Cardiac fibroblast (primary cell): ENCODE measurements around the gene MMP24.

Source experiments
- DNase-seq, 2 donors: peaks; one replicate each; pipeline versions ENCODE4 v3.0.0 to v3.0.0-alpha.2; 2010; ENCODE audit warnings: low read depth in 2 of 2
- H3K4me3 ChIP-seq, 2 donors: replicated peaks in 1 of 2; 1 replicate in 1 of 2; 2 replicates in 1 of 2; pipeline ENCODE4 v1.5.1; 2011; ENCODE audit warnings: low read depth in 2 of 2, low read length in 2 of 2, mild to moderate bottlenecking in 2 of 2, moderate library complexity in 1 of 2
- TF ChIP-seq, protein P1 (sequence below): IDR thresholded peaks from one replicate; pipeline ENCODE4 v1.5.1; 2011; ENCODE audit warnings: low read depth, mild to moderate bottlenecking, low read length, inconsistent platforms

The MMP24 gene

DNA sequence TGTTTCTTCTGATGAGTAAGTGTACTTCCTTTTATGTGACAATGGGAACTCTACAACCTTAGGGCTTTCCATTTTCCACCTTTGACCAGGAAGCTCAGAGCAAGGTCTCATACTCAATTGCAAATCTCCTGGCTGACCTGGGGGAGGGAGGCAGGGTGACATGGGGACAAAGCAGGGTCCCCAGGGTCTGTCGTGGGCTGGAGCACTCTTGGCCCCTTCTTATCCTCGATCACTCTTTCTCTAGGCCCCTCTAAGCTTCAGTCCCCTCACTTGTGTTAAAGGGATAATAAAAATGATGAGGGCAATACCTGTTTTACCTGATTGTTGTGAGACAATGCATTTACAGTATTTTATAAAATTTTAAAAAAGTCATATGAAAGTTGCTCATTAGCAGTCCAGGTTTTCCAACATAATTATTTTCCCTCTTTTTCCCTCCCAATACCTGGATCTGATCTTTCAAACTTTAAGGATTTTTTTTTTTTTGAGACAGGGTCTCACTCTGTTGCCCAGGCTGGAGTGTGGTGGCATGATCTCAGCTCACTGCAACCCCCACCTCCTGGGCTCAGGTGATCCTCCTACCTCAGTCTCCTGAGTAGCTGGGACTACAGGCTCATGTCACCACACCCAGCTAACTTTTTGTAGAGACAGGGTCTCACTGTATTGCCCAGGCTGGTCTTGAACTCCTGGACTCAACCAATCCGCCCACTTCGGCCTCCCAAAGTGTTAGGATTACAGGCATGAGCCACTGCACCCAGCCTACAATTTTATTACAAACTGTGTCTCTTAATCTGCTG, 74.2 kb downstream of the MMP24 start:
- TF ChIP-seq, protein P1, sequence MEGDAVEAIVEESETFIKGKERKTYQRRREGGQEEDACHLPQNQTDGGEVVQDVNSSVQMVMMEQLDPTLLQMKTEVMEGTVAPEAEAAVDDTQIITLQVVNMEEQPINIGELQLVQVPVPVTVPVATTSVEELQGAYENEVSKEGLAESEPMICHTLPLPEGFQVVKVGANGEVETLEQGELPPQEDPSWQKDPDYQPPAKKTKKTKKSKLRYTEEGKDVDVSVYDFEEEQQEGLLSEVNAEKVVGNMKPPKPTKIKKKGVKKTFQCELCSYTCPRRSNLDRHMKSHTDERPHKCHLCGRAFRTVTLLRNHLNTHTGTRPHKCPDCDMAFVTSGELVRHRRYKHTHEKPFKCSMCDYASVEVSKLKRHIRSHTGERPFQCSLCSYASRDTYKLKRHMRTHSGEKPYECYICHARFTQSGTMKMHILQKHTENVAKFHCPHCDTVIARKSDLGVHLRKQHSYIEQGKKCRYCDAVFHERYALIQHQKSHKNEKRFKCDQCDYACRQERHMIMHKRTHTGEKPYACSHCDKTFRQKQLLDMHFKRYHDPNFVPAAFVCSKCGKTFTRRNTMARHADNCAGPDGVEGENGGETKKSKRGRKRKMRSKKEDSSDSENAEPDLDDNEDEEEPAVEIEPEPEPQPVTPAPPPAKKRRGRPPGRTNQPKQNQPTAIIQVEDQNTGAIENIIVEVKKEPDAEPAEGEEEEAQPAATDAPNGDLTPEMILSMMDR: no peak
- DNase-seq: no peak
- H3K4me3 ChIP-seq: no peak overlapping the region

GRCh38 chr20:35301426-35301825, 74.9 kb downstream of the MMP24 start:
- DNase-seq: peak in 1 of 2 donors; percentile 50
- H3K4me3 ChIP-seq: no peak overlapping the region
- TF ChIP-seq, protein P1: no peak

DNA sequence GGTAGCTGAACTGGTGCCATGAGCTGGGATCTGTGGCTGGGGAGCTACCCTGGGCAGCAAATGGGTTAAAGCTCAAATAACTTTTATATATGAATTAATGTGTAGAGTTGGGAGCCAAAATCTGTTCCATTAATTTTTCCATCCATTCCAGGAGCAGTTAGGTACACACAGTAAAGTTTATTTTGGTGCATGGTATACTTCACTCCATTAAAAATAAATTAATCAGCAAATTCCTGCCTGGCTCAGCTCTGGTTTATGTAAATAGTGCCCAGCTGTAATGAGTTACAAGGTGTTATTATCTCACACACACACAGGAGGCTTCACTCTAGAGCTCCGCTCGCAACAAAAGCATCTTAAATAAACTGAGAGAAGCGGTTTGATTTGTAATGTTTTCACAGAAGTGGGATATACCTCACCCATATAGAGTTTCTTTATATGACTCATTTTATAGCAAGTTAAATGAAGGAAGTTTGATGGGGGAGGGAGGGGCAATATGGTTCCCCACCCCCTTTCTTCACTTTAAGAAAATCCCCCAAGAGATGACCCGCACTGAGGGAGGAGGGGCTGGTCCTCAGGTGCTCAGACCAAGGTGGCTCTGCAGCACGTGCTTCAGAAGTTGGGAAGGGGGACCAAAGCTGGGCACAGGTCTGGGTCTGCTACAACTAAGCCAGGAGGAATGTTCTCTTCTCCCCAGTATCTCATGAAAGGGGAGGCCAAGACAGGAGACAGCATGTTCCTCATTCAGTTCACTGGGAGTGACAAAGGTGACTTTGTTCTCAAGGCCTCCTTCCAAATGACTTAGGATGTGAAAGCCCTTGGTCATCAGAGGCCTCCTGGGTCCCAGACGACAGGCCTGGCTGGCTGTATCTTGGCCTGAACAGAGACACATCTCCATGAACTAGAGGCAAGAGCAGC, 76.2 kb downstream of the MMP24 start:
- peak in 1 of 2 donors; percentile 62 for DNase-seq
- TF ChIP-seq, protein P1: no peak
- H3K4me3 ChIP-seq: no peak overlapping the region

DNA sequence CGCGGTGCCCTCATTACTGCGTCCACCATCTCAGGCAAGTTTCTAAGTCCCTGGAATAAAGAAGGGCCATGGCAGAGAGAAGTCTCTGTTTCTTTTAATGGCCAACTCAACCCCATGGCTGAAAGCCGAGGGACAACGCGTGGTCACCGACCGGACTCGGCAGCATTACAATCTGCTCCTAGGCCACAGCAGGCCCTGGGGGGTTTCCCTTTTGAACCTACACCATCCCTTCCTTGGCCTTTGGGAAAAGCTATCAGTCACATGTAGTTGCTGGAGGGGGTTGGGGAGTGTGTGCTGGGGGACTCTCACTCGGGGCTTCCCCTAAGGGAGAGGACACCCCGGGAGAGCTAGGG, 76.9 kb downstream of the MMP24 start:
- no peak for DNase-seq
- H3K4me3 ChIP-seq: no peak overlapping the region
- TF ChIP-seq, protein P1: no peak

- TF ChIP-seq, protein P1: peak; percentile 93
- no peak overlapping the region for H3K4me3 ChIP-seq
- peak; percentile 93 to 96 for DNase-seq
Observed at GRCh38 chr20:35303735-35304491, 77.4 kb downstream of the MMP24 start.

- TF ChIP-seq, protein P1: no peak
- no peak for DNase-seq
- H3K4me3 ChIP-seq: no peak overlapping the region
Observed at GRCh38 chr20:35304956-35305355, 78.5 kb downstream of the MMP24 start.
